Skeletal muscle tissue (tissue), 4 donors: Measurements from ENCODE around the gene TCF7L2. TPM values are rescaled to one million over a fixed set of nuclear protein-coding genes. Genes with fewer than 3 reads are reported as not detected.
"Not testable (repeated sequence)": the region's sequence is repeated elsewhere in the genome, so short reads cannot be mapped to it uniquely, and the experiment has no call there.

ENCODE experiments used
- H3K27ac ChIP-seq: one replicate; pipeline ENCODE4 v1.7.0; 2013; ENCODE audit warnings: mild to moderate bottlenecking, low read depth, low read length, inconsistent platforms
- H3K27me3 ChIP-seq, 3 donors: one replicate each; pipeline ENCODE4 v1.7.0; 2013; ENCODE audit warnings: low read length in 3 of 3; ENCODE audit not compliant: control insufficient read depth in 3 of 3, insufficient read depth in 3 of 3
- H3K36me3 ChIP-seq, 3 donors: one replicate each; pipeline ENCODE4 v1.7.0; 2013; ENCODE audit warnings: low read length in 3 of 3; ENCODE audit not compliant: control insufficient read depth in 3 of 3, insufficient read depth in 3 of 3
- H3K4me1 ChIP-seq, 3 donors: one replicate each; pipeline ENCODE4 v1.7.0; 2013; ENCODE audit warnings: low read length in 3 of 3, mild to moderate bottlenecking in 3 of 3; ENCODE audit not compliant: control insufficient read depth in 3 of 3, insufficient read depth in 3 of 3
- H3K4me3 ChIP-seq, 3 donors: one replicate each; pipeline ENCODE4 v1.7.0; 2013; ENCODE audit warnings: low read length in 3 of 3
- H3K9ac ChIP-seq, 3 donors: one replicate each; pipeline ENCODE4 v1.7.0; 2013; ENCODE audit warnings: low read length in 3 of 3, mild to moderate bottlenecking in 3 of 3, moderate library complexity in 2 of 3, low read depth in 1 of 3
- H3K9me3 ChIP-seq, 3 donors: one replicate each; pipeline ENCODE4 v1.7.0; 2013; ENCODE audit warnings: low read length in 3 of 3; ENCODE audit not compliant: control insufficient read depth in 3 of 3
- total RNA-seq: library from RNA; depleted of rRNA; stranded (reverse); fragments of >200 nt; gene quantifications from one replicate; pipeline ENCODE4 v1.2.3, GENCODE V29; 2014
- donor health status: Osteomylitis.

Gene TCF7L2
- total RNA-seq, 1 donor from 2014 or later = 33.9 TPM

DNA sequence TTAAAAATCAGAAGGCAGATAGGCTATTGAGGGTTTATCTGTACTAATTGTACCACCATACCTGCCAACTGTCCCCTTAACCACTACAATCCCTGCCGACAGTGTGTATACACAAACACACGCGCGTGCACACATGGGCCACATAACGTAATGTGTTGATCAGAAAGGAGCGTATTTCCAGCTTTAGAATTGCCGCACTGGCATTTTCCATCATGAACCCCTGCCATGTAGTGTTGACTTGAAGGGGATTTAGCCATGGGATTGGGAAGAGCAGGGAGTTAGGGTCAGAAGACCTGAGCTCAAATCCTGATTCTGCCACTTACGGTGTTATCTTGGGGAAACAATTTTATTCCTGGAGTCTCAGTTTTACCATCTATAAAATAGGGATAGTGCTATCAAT lies 158.9 kb downstream of the TCF7L2 start:
- Histone ChIP-seq H3K9ac (no peak overlapping the region), H3K36me3 (no peaks in the 10 kb centered on the region), H3K4me1 (peaks cover 5 to 13% (median 6%) of the 10 kb centered on the region in 3 donors), H3K27me3 (no peaks in the 10 kb centered on the region), H3K9me3 (no peaks in the 10 kb centered on the region), H3K27ac (no peak overlapping the region), H3K4me3 (no peak overlapping the region)

DNA sequence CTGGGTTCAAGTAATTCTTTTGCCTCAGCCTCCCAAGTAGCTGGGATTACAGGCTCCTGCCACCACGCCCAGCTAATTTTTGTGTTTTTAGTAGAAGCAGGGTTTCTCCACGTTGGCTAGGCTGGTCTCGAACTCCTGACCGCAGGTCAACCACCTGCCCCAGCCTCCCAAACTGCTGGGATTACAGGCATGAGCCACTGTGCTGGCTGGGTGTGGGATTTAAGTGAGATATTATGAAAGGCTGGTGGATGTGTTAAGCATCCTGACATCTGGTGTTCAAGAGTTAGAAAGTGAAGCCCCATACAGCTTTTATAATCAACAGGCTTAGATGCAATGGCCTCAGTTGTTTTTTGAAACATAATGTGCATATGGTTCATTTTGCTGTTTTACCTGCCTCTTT lies 159.4 kb downstream of the TCF7L2 start:
- not testable (repeated sequence) for H3K4me3 ChIP-seq, H3K36me3 ChIP-seq, H3K27ac ChIP-seq, H3K27me3 ChIP-seq, H3K9ac ChIP-seq, H3K9me3 ChIP-seq
- peaks cover 5 to 10% (median 6%) of the 10 kb centered on the region in 3 donors for H3K4me1 ChIP-seq

DNA sequence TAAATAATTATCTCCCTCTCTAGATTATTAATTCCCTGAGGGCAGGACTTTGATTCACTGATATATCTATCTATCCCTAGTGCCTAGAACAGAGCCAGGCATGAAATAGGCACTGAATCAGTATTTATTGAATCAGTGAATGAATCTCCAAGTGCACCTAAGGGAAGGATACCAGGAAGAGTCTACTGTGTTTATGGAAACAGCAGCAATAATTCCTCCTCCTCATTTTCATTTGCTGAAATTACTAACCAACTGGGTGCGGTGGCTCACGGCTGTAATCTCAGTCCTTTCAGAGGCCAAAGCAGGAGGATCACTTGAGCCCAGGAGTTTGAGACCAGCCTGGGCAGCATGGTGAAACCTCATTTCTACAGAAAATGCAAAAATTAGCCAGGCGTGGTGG lies 161.2 kb downstream of the TCF7L2 start:
- Histone ChIP-seq H3K4me1 (peaks cover 0 to 6% (median 0%) of the 10 kb centered on the region in 3 donors), H3K27me3 (no peaks in the 10 kb centered on the region), H3K36me3 (no peaks in the 10 kb centered on the region), H3K4me3 (no peak overlapping the region), H3K27ac (no peak overlapping the region), H3K9me3 (no peaks in the 10 kb centered on the region), H3K9ac (no peak overlapping the region)

DNA sequence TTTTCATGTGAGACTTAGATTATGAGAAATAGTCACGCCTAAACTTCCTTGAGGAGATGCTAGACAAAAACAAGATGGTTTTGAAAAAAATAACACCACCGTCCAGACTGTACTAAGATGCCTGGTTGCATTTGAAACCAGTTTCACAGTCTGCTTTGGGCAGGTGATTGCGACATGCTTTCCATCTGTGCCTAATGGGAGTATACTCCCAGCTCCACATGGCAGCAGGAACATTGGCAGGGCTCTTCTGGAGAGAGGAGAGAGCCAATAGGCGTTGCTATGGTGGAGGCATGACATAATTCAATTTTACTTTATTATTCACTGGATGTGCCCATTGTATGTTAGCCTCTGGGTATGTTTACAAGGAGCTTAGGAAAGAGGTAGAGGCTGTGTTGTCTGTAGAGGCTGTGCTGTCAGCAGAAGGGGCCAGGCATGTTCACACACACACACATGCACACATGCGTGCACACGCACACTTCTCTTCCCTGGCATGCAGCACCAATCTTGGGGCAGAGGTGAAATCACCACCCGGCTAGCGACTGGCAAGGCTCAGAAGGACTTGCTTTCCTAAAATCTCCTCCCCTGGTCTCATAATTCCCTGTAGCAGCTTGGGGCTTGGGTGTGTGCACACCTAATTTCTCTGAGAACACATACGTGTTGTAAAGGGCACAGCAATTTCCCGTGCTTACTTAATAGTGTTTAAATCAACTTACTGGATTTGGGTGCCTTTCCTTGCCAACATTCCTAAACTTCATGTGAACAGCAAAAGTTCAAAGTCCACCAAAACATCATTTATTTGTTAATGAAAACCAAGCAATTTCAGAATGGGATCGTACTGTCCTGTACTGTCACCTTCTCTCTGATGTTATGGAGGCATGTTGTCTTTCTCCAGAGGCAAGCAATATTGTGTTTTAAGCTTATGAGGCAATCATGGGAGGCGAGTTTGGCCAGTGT lies 162.1 kb downstream of the TCF7L2 start:
- Histone ChIP-seq H3K36me3 (no peaks in the 10 kb centered on the region), H3K27ac (no peak overlapping the region), H3K27me3 (no peaks in the 10 kb centered on the region), H3K9ac (no peak overlapping the region), H3K9me3 (no peaks in the 10 kb centered on the region), H3K4me3 (no peak overlapping the region), H3K4me1 (no peaks in the 10 kb centered on the region)

DNA sequence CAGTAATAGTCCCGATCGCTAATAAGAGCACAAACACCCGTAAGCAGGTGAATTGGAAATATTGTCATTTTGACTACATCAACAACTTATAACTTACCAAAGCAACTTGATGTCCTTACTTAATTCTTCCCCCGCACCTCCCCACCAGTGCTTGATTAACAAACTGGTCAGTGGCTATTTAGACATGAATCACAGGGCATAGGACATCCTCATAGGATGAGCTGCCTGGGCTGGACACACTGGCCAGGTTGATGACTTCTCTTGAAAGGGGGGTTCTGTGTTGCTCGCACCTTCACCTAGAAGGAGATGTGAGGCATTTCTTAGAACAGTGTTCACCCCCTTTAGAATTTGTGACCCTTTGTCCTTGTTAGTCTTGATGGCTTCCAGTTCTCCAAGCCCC lies 163.2 kb downstream of the TCF7L2 start:
- Histone ChIP-seq H3K9me3 (no peaks in the 10 kb centered on the region), H3K4me3 (no peak overlapping the region), H3K4me1 (no peaks in the 10 kb centered on the region), H3K27ac (no peak overlapping the region), H3K36me3 (no peaks in the 10 kb centered on the region), H3K9ac (no peak overlapping the region), H3K27me3 (no peaks in the 10 kb centered on the region)

DNA sequence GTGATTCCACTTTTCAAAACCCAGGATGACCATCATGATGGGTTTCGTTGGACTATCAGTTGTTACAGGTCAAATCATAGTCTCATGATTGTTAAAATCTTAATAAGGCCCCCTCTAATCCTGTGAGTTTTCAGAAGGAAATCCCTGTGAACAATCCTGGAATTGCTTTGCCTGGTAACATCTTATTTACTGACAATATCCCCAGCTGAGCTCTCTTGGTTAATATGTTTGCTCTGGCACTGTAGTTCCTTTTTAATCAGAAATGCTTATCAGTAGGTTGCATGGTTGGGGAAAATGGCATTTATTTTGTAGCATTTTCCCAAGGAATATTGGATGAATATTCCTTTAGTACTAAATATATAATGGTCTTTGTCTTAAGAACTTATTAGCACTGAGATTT lies 163.9 kb downstream of the TCF7L2 start:
- Histone ChIP-seq H3K36me3 (no peaks in the 10 kb centered on the region), H3K9me3 (no peaks in the 10 kb centered on the region), H3K27me3 (no peaks in the 10 kb centered on the region), H3K4me3 (no peak overlapping the region), H3K9ac (no peak overlapping the region), H3K4me1 (no peaks in the 10 kb centered on the region), H3K27ac (no peak overlapping the region)

DNA sequence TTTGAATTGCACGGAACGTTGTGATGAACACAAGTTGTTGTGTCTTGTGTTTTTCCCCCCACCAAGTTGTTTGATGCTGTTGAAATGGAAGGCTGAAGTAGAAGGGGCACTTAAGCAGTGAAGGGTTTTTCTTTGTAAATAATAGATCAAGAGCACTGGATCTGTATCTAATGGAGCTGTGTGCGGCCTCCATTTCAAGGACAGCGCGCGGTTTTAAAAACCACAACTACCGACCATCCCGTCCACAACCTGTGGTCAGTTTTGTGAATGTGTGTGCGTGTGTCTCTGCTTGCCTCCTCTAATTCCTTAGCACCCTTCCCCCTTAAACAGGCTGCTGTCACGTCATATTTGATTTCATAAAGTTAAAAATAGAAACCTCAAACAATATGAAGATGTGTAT lies 165.5 kb downstream of the TCF7L2 start:
- no peak overlapping the region for H3K9ac ChIP-seq
- no peaks in the 10 kb centered on the region for H3K27me3 ChIP-seq
- H3K36me3 ChIP-seq = no peaks in the 10 kb centered on the region
- H3K4me1 ChIP-seq = no peaks in the 10 kb centered on the region
- H3K9me3 ChIP-seq = no peaks in the 10 kb centered on the region
- H3K27ac ChIP-seq = no peak overlapping the region
- no peak overlapping the region for H3K4me3 ChIP-seq

DNA sequence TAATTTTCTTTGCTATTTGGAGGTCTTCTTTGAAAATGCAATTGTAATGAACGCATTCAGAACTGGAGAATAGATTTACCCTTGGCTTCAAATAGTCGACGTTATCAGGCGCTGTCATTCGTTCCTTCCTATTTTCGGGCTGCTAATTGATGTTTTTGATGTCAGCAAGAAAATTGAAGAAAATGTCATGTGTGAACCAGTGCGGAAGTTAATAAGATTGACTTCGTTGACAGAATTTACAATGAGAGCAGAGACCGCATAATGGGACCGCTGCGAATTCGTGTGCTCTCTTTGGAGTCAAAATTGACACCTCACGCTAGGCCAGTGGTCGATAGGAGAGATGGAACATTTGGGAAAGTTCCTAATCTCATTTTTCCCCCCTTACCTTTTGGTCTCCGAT lies 168.8 kb downstream of the TCF7L2 start:
- H3K4me1 ChIP-seq = no peaks in the 10 kb centered on the region
- H3K36me3 ChIP-seq = no peaks in the 10 kb centered on the region
- H3K9me3 ChIP-seq = no peaks in the 10 kb centered on the region
- no peak overlapping the region for H3K9ac ChIP-seq
- no peaks in the 10 kb centered on the region for H3K27me3 ChIP-seq
- H3K4me3 ChIP-seq = no peak overlapping the region
- no peak overlapping the region for H3K27ac ChIP-seq

DNA sequence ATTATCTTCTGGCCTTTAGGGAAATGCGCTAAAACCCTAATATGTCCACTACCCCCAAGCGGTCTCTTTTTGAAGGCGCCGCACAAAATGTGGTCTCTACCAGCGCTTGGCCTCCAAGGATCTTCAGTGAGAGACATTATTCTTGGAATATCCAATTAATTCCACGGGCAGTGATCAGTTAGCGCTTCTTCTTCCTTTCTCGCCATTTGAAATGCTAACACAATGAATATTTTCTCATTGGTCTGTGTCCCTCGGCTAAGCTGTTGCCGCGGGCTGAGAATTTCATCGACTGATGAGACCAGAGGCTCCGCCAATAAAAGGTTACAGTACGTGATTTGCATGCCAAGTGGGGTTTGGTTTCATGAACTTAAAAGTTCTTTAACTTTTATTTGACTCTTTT lies 169.8 kb downstream of the TCF7L2 start:
- Histone ChIP-seq H3K9me3 (no peaks in the 10 kb centered on the region), H3K4me3 (no peak overlapping the region), H3K27me3 (no peaks in the 10 kb centered on the region), H3K36me3 (no peaks in the 10 kb centered on the region), H3K27ac (no peak overlapping the region), H3K9ac (no peak overlapping the region), H3K4me1 (no peaks in the 10 kb centered on the region)

DNA sequence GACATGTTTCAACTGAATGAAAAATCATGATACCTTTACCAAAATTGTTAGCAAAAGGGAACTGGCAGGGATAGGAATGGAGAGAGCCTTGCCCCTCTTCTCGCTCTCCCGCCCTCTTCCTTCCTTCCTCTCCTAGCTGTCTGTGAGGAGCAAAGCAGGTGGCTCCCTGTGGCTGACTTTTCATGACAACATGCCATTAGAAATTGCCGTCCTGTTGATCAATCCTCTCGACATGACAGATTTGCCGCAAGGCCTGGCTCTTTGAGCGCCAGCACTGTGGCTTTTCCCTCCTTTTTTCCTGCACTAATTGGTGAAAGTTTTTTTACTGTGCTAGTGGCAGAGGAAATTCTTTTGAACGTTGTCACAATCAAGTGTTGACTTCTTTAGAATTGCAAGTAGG lies 171.1 kb downstream of the TCF7L2 start:
- Histone ChIP-seq H3K4me1 (no peaks in the 10 kb centered on the region), H3K27ac (no peak overlapping the region), H3K36me3 (no peaks in the 10 kb centered on the region), H3K9ac (no peak overlapping the region), H3K9me3 (no peaks in the 10 kb centered on the region), H3K27me3 (no peaks in the 10 kb centered on the region), H3K4me3 (no peak overlapping the region)
